Neural cell (in vitro differentiated cells): Measurements from ENCODE around the gene SUMO4.
"Not testable (repeated sequence)": the region's sequence is repeated elsewhere in the genome, so short reads cannot be mapped to it uniquely, and the experiment has no call there.

Experiments used
- CTCF ChIP-seq: fragments of 450-650 bp; IDR thresholded peaks from 2 replicates; pipeline ENCODE4 v1.5.1; 2014; ENCODE audit warnings: antibody characterized with exemption, mild to moderate bottlenecking, moderate library complexity; ENCODE audit not compliant: poor library complexity, severe bottlenecking
- POLR2AphosphoS5 ChIP-seq: IDR thresholded peaks from 2 replicates; pipeline ENCODE4 v1.6.1; 2012

- TF ChIP-seq CTCF, POLR2AphosphoS5: not testable (repeated sequence)
Measured at GRCh38 chr6:149444360-149445094, 44.5 kb downstream of the SUMO4 start.
